OCI-LY7 (cell line): ENCODE measurements around the gene INTS11. TPM values are rescaled to one million over a fixed set of nuclear protein-coding genes. Genes with fewer than 3 reads are reported as not detected.
"Not testable (repeated sequence)": the region's sequence is repeated elsewhere in the genome, so short reads cannot be mapped to it uniquely, and the experiment has no call there.

Experiments
- BruUV-seq: library from RNA; stranded (reverse); fragments of 400-500 nt; replicated peaks from 2 replicates; lab custom pipeline; 2021; lab: Mats Ljungman, UMichigan
- CTCF ChIA-PET: fragments of 300-600 bp; sonication (Branson Sonifier 250); formaldehyde crosslinking; loops from one replicate; lab custom pipeline; 2022; ENCODE audit warnings: antibody characterized with exemption; ENCODE audit not compliant: unreplicated experiment; lab: Charles Lee
- POLR2A ChIA-PET: fragments of 300-600 bp; sonication (Branson Sonifier 250); formaldehyde crosslinking; loops from one replicate; lab custom pipeline; 2022; ENCODE audit warnings: antibody characterized with exemption; lab: Charles Lee
- DNase-seq: peaks from one replicate; pipeline ENCODE4 v3.0.0-alpha.2; 2015; ENCODE audit warnings: low spot score
- H2AFZ ChIP-seq: fragments of 200-600 bp; sonication (generic), shearing (Covaris generic); 2 replicates; pipeline ENCODE4 v1.6.1; 2014; ENCODE audit warnings: mild to moderate bottlenecking, antibody characterized with exemption, low read length, moderate library complexity
- H3K27ac ChIP-seq: fragments of 200-600 bp; sonication (generic); 2 replicates; pipeline ENCODE4 v1.5.1; 2014; ENCODE audit warnings: mixed run types, low read depth, mild to moderate bottlenecking, moderate library complexity, low read length, inconsistent platforms; ENCODE audit not compliant: poor library complexity, severe bottlenecking
- H3K36me3 ChIP-seq: fragments of 200-600 bp; sonication (generic); 2 replicates; pipeline ENCODE4 v1.6.1; 2014; ENCODE audit warnings: mild to moderate bottlenecking, antibody characterized with exemption, low read length, moderate library complexity, mixed read lengths; ENCODE audit not compliant: insufficient read depth
- H3K4me1 ChIP-seq: fragments of 200-600 bp; sonication (generic); 2 replicates; pipeline ENCODE4 v1.5.1; 2014; ENCODE audit warnings: mild to moderate bottlenecking, low read length; ENCODE audit not compliant: insufficient read depth, poor library complexity, severe bottlenecking
- H3K4me2 ChIP-seq: fragments of 200-600 bp; sonication (generic); 2 replicates; pipeline ENCODE4 v1.6.1; 2014; ENCODE audit warnings: mild to moderate bottlenecking, low read length
- H3K4me3 ChIP-seq: fragments of 200-600 bp; sonication (generic); 2 replicates; pipeline ENCODE4 v1.5.1; 2014; ENCODE audit warnings: mild to moderate bottlenecking, low read depth, low read length; ENCODE audit not compliant: poor library complexity, severe bottlenecking
- H3K79me2 ChIP-seq: fragments of 200-600 bp; sonication (generic); 2 replicates; pipeline ENCODE4 v1.6.1; 2016; ENCODE audit warnings: low read depth, mild to moderate bottlenecking, low read length, moderate library complexity, mixed read lengths; ENCODE audit not compliant: insufficient read depth
- H3K9me2 ChIP-seq: fragments of 200-600 bp; sonication (generic); 2 replicates; pipeline ENCODE4 v1.6.1; 2016; ENCODE audit warnings: mild to moderate bottlenecking, low read length, mixed read lengths; ENCODE audit not compliant: insufficient read depth
- H3K9me3 ChIP-seq: fragments of 200-600 bp; sonication (generic); 2 replicates; pipeline ENCODE4 v1.6.1; 2014; ENCODE audit warnings: mild to moderate bottlenecking, mixed run types, low read length, mixed read lengths
- H4K20me1 ChIP-seq: fragments of 200-600 bp; sonication (generic); 2 replicates; pipeline ENCODE4 v1.6.1; 2014; ENCODE audit warnings: mild to moderate bottlenecking, antibody characterized with exemption, low read length, moderate library complexity, mixed read lengths; ENCODE audit not compliant: insufficient read depth
- CTCF ChIP-seq: fragments of 200-600 bp; sonication (generic); conservative IDR thresholded peaks from 2 replicates; pipeline ENCODE4 v1.5.1; 2014; ENCODE audit warnings: mild to moderate bottlenecking, antibody characterized with exemption, low read length, moderate library complexity, mixed read lengths
- EZH2phosphoT487 ChIP-seq: fragments of 200-600 bp; sonication (generic); IDR thresholded peaks from 2 replicates; pipeline ENCODE4 v1.6.1; 2018; ENCODE audit warnings: low read depth, borderline replicate concordance, mild to moderate bottlenecking, mixed run types, antibody characterized with exemption, low read length, moderate library complexity, mixed read lengths
- intact Hi-C: fragments of 100-400 bp; cut with micrococcal nuclease; formaldehyde crosslinking; loops from one replicate; pipeline ENCODE4 v1.10.0; 2022; ENCODE audit not compliant: unreplicated experiment
- total RNA-seq, 2 experiments: library from RNA; depleted of rRNA in 1 of 2; stranded (reverse); fragments of >200 nt in 1 of 2; shearing (Covaris generic) in 1 of 2; gene quantifications; 2 replicates each; pipeline ENCODE4 v1.2.3, GENCODE V29; 2014 to 2022

The INTS11 gene
- total RNA-seq, 2 experiments from 2014 or later = 142 to 146 TPM

DNA sequence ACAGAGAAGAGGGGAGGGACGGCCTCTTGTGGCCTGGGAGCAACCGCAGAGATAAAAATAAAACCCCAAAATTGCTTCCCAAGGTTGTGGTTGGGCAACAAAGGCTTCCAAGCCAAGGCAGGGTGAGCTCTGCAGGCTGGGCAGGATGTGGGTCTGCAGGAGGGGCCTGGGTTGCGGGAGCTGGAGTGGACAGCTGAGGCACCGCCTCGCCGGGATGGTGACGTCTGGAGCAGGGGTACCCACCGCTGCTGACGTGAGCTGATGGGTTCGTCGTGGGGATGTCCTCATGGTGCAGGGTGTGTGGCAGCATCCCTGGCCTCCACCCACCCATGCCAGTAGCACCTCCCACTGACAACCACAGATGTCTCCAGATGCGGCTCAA lies 46.9 kb upstream of the INTS11 start:
- Histone ChIP-seq H3K4me3 (peak overlapping the region; percentile 43), H3K9me2 (no peaks in the 10 kb centered on the region), H3K9me3 (peaks cover 10% of the 10 kb centered on the region; the same call in 1 of the 2 replicates), H3K27ac (peak overlapping the region; percentile 26), H4K20me1 (no peaks in the 10 kb centered on the region), H3K36me3 (peaks cover 42% of the 10 kb centered on the region), H3K79me2 (peaks cover 20% of the 10 kb centered on the region), H3K4me2 (peak overlapping the region; percentile 66; the same call in 1 of the 2 replicates), H3K4me1 (peaks cover 31% of the 10 kb centered on the region), H2AFZ (no peak overlapping the region)
- TF ChIP-seq CTCF (no peak), EZH2phosphoT487 (no peak)
- intact Hi-C loops = no loop called here
- no TSS peak for BruUV-seq
- DNase-seq = no peak
- POLR2A ChIA-PET = interaction anchor here (0.6 kb wide), 1 partner anchor 28 kb away, joined by 3 read pairs; the partner anchor contains the start of gene CCNL2
- CTCF ChIA-PET = no interaction called here

GRCh38 chr1:1370771-1371300 lies 46.4 kb upstream of the INTS11 start:
- BruUV-seq = no TSS peak
- ChIA-PET CTCF (no interaction called here), POLR2A (no interaction called here)
- peaks cover 15% of the 10 kb centered on the region for H3K9me3 ChIP-seq
- H3K4me1 ChIP-seq = peaks cover 26% of the 10 kb centered on the region
- no peak overlapping the region for H3K27ac ChIP-seq
- no peak overlapping the region for H3K4me3 ChIP-seq
- no peak for DNase-seq
- H4K20me1 ChIP-seq = no peaks in the 10 kb centered on the region
- no peaks in the 10 kb centered on the region for H3K9me2 ChIP-seq
- no peak overlapping the region for H2AFZ ChIP-seq
- peaks cover 38% of the 10 kb centered on the region for H3K36me3 ChIP-seq
- H3K4me2 ChIP-seq = no peak overlapping the region
- intact Hi-C loops = no loop called here
- no peak for TF ChIP-seq CTCF
- TF ChIP-seq EZH2phosphoT487 = no peak
- peaks cover 20% of the 10 kb centered on the region for H3K79me2 ChIP-seq

DNA sequence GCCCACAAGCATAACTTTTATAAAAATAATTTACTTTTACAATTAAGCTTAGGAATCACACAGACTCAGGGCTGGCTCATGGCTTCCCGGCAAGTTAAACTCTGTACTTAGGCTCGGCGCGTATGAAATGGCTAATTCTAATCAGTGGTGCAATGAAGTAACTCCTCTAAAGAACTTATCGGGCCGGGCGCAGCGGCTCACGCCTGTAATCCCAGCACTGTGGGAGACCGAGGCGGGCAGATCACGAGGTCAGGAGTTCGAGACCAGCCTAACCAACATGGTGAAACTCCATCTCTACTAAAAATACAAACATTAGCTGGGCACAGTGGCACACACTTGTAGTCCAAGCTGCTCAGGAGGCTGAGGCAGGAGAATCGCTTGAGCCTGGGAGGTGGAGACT lies 45.6 kb upstream of the INTS11 start:
- CTCF ChIA-PET, intact Hi-C loops, H3K27ac ChIP-seq, POLR2A ChIA-PET, H3K9me2 ChIP-seq, H2AFZ ChIP-seq, H3K4me2 ChIP-seq, BruUV-seq, H3K4me3 ChIP-seq, H4K20me1 ChIP-seq, DNase-seq: not testable (repeated sequence)
- H3K36me3 ChIP-seq = peaks cover 38% of the 10 kb centered on the region
- peaks cover 20% of the 10 kb centered on the region for H3K79me2 ChIP-seq
- H3K4me1 ChIP-seq = peaks cover 25% of the 10 kb centered on the region
- peaks cover 17% of the 10 kb centered on the region for H3K9me3 ChIP-seq
